ENCODE measurements around the gene GOLGA8N.

The GOLGA8N gene

DNA sequence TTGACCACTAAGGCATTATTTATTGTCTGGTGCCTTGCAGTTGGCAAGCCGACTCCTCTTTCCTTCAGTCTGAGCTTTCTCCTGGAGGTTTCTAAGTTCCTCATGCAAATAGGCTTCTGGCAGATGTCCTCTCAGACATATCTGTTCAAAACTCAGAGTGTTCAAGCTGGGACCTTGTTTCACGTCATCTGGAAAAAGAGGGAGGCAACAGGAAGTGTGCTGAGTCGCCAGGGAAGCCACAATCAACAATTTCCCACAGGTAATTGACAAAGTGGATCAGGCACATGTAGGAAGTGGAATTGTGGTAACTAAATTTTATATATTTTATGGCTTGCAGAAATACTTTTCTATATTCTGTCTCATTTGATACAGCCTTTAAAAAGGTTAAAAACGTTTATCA is 62.8 kb downstream of the GOLGA8N start:
- TF ChIP-seq TAF1 (IDR thresholded peaks at IDR 0.05; ENCODE audit: low read depth, low read length) (no peak), POU2F2 (IDR thresholded peaks at IDR 0.05; ENCODE audit: low read depth, low read length) (no peak), POLR2AphosphoS5 (IDR thresholded peaks at IDR 0.05; ENCODE audit: low read depth, low read length) (no peak), PAX5 (IDR thresholded peaks at IDR 0.05; ENCODE audit: insufficient read depth, low read length, severe bottlenecking) (no peak), SPI1 (IDR thresholded peaks at IDR 0.05; ENCODE audit: low read depth, low read length) (no peak), POLR2A (IDR thresholded peaks at IDR 0.05; ENCODE audit: low read depth, low read length) (no peak)
- FAIRE-seq, result no peak
- DNase-seq (ENCODE audit: insufficient read length, low spot score), result no peak

DNA sequence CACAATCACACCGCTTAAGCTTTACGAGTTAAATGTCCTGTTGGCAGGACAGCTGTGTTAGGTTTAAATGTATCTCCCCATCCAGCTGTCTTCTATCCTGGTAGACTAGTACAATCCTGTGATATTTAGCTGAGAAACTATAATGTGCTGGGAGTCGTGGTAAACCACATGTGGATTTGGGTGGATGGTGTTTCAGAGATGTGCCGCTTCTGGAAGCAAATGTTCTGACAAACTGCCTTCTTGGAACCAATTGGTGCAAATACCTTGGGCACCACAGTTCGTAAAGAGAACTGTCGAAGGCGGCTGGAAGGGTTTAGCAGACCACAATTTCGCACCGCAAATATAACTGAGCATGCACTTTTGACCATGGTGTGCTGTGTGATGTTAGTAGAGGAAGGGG is 63.2 kb downstream of the GOLGA8N start:
- no peak for FAIRE-seq
- TF ChIP-seq PAX5 (IDR thresholded peaks at IDR 0.05; ENCODE audit: insufficient read depth, low read length, severe bottlenecking) (no peak), POU2F2 (IDR thresholded peaks at IDR 0.05; ENCODE audit: low read depth, low read length) (no peak)
- DNase-seq (ENCODE audit: insufficient read length, low spot score), result no peak

Data from GM12891 (cell line).